SK-N-MC (cell line): ENCODE results near the gene ANKS1A.

Experiments used
- EZH2 ChIP-seq: fragments of 200-600 bp; sonication (generic); IDR thresholded peaks from one replicate; pipeline ENCODE4 v1.6.1; 2017; ENCODE audit warnings: antibody characterized with exemption
- FOXP2 ChIP-seq: optimal IDR thresholded peaks from 2 replicates; pipeline ENCODE3; 2011; ENCODE audit warnings: mild to moderate bottlenecking, moderate library complexity; ENCODE audit not compliant: insufficient read depth; ENCODE audit errors: extremely low read length, control extremely low read depth
- POLR2AphosphoS5 ChIP-seq: IDR thresholded peaks from 2 replicates; pipeline ENCODE4 v1.6.1; 2012; ENCODE audit warnings: mild to moderate bottlenecking, low read depth, low read length, borderline replicate concordance

GRCh38 chr6:35090734-35091133 is 201.7 kb downstream of the ANKS1A start:
- TF ChIP-seq POLR2AphosphoS5 (no peak), EZH2 (no peak), FOXP2 (no peak)
